Thyroid gland (tissue), 4 donors: ENCODE data around the gene EDNRA.

Experiments used
- CTCF ChIP-seq, 6 experiments: fragments of 200-600 bp in 3 of 6; fragments of 450-650 bp in 3 of 6; sonication (generic) in 3 of 6; IDR thresholded peaks; one replicate each; pipeline ENCODE4 v1.5.1; 2016 to 2019; ENCODE audit warnings: antibody characterized with exemption in 6 of 6, mild to moderate bottlenecking in 2 of 6, inconsistent platforms in 1 of 6, moderate library complexity in 1 of 6
- POLR2A ChIP-seq, 2 donors: fragments of 450-650 bp; IDR thresholded peaks; one replicate each; pipeline ENCODE4 v1.6.1; 2017; ENCODE audit warnings: antibody characterized with exemption in 2 of 2, mild to moderate bottlenecking in 2 of 2, moderate library complexity in 1 of 2

DNA sequence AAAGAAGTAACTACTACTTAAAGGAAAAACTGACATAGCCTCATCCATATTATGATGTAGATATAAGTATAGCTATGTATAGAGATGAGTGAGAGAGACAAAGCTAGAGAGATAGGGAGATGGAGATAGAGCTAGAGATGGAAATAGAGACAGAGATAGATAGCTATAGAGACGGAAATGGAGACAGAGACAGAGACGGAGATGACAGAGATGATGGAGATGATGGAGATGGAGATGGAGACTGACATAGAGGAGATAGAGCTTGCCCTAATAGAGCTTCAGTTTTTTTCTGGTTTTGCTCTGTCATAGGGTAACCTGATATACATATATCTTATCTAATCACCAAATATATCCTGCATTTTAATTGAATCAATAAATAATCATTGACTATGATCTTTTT is 4.3 kb downstream of the EDNRA start:
- no peak for TF ChIP-seq POLR2A (IDR thresholded peaks at IDR 0.05)
- TF ChIP-seq CTCF (IDR thresholded peaks at IDR 0.05), result no peak
